ENCODE data around the gene CDH10.

Gene CDH10

GRCh38 chr5:24474685-24475084, 170.1 kb downstream of the CDH10 start:
- Histone ChIP-seq H3K4me3 (ENCODE audit: low read length, poor library complexity, severe bottlenecking) (no peak overlapping the region), H3K4me2 (ENCODE audit: low read depth, low read length, poor library complexity, severe bottlenecking) (no peak overlapping the region), H3K9ac (ENCODE audit: low read depth, low read length, poor library complexity, severe bottlenecking) (no peak overlapping the region), H3K36me3 (ENCODE audit: insufficient read depth, low read length) (no peaks in the 10 kb centered on the region), H3F3A (ENCODE audit: low read depth) (no peaks in the 10 kb centered on the region), H3K9me2 (replicated peaks; ENCODE audit: low read depth, low read length) (no peaks in the 10 kb centered on the region), H3K9me3 (ENCODE audit: insufficient read depth, low read depth, low read length) (no peaks in the 10 kb centered on the region), H3K79me2 (ENCODE audit: insufficient read depth, low read length) (no peaks in the 10 kb centered on the region), H4K20me1 (ENCODE audit: insufficient read depth, low read length, poor library complexity, severe bottlenecking) (no peaks in the 10 kb centered on the region), H3K27me3 (ENCODE audit: insufficient read depth, low read length, poor library complexity, severe bottlenecking) (no peaks in the 10 kb centered on the region), H3K4me1 (ENCODE audit: insufficient read depth, low read length, poor library complexity, severe bottlenecking) (no peaks in the 10 kb centered on the region), H2AFZ (ENCODE audit: low read length) (no peak overlapping the region)
- TF ChIP-seq CTCF (conservative IDR thresholded peaks at IDR 0.05; ENCODE audit: low read length) (no peak), EZH2phosphoT487 (IDR thresholded peaks at IDR 0.05; ENCODE audit: borderline replicate concordance) (no peak)

- H3F3A ChIP-seq (ENCODE audit: low read depth) = no peaks in the 10 kb centered on the region
- no peaks in the 10 kb centered on the region for H3K4me1 ChIP-seq (ENCODE audit: insufficient read depth, low read length, poor library complexity, severe bottlenecking)
- H3K9ac ChIP-seq (ENCODE audit: low read depth, low read length, poor library complexity, severe bottlenecking) = no peak overlapping the region
- H3K4me2 ChIP-seq (ENCODE audit: low read depth, low read length, poor library complexity, severe bottlenecking) = no peak overlapping the region
- H3K9me3 ChIP-seq (ENCODE audit: insufficient read depth, low read depth, low read length) = no peaks in the 10 kb centered on the region
- no peaks in the 10 kb centered on the region for H4K20me1 ChIP-seq (ENCODE audit: insufficient read depth, low read length, poor library complexity, severe bottlenecking)
- H3K27me3 ChIP-seq (ENCODE audit: insufficient read depth, low read length, poor library complexity, severe bottlenecking) = no peaks in the 10 kb centered on the region
- H3K4me3 ChIP-seq (ENCODE audit: low read length, poor library complexity, severe bottlenecking) = no peak overlapping the region
- H3K79me2 ChIP-seq (ENCODE audit: insufficient read depth, low read length) = no peaks in the 10 kb centered on the region
- H3K9me2 ChIP-seq (replicated peaks; ENCODE audit: low read depth, low read length) = no peaks in the 10 kb centered on the region
- TF ChIP-seq CTCF (conservative IDR thresholded peaks at IDR 0.05; ENCODE audit: low read length) (no peak), EZH2phosphoT487 (IDR thresholded peaks at IDR 0.05; ENCODE audit: borderline replicate concordance) (no peak)
- H2AFZ ChIP-seq (ENCODE audit: low read length) = no peak overlapping the region
- H3K36me3 ChIP-seq (ENCODE audit: insufficient read depth, low read length) = no peaks in the 10 kb centered on the region
Measured at GRCh38 chr5:24472518-24472917, 172.3 kb downstream of the CDH10 start.

GRCh38 chr5:24444414-24444813, 200.4 kb downstream of the CDH10 start:
- H2AFZ ChIP-seq (ENCODE audit: low read length) = no peak overlapping the region
- H3K4me3 ChIP-seq (ENCODE audit: low read length, poor library complexity, severe bottlenecking) = no peak overlapping the region
- H3K27me3 ChIP-seq (ENCODE audit: insufficient read depth, low read length, poor library complexity, severe bottlenecking) = no peaks in the 10 kb centered on the region
- no peaks in the 10 kb centered on the region for H3K9me2 ChIP-seq (replicated peaks; ENCODE audit: low read depth, low read length)
- TF ChIP-seq CTCF (conservative IDR thresholded peaks at IDR 0.05; ENCODE audit: low read length) (no peak), EZH2phosphoT487 (IDR thresholded peaks at IDR 0.05; ENCODE audit: borderline replicate concordance) (no peak)
- H3K4me2 ChIP-seq (ENCODE audit: low read depth, low read length, poor library complexity, severe bottlenecking) = no peak overlapping the region
- H3K9ac ChIP-seq (ENCODE audit: low read depth, low read length, poor library complexity, severe bottlenecking) = no peak overlapping the region
- H3K79me2 ChIP-seq (ENCODE audit: insufficient read depth, low read length) = no peaks in the 10 kb centered on the region
- H3K36me3 ChIP-seq (ENCODE audit: insufficient read depth, low read length) = no peaks in the 10 kb centered on the region
- no peaks in the 10 kb centered on the region for H3F3A ChIP-seq (ENCODE audit: low read depth)
- H4K20me1 ChIP-seq (ENCODE audit: insufficient read depth, low read length, poor library complexity, severe bottlenecking) = no peaks in the 10 kb centered on the region
- H3K9me3 ChIP-seq (ENCODE audit: insufficient read depth, low read depth, low read length) = no peaks in the 10 kb centered on the region
- H3K4me1 ChIP-seq (ENCODE audit: insufficient read depth, low read length, poor library complexity, severe bottlenecking) = no peaks in the 10 kb centered on the region
